Stimulated activated naive CD8-positive, alpha-beta T cell treated with anti-CD3 and anti-CD28 coated beads, Interleukin-15, Interleukin-2, amounts not matched to agents 100 U/mL and 50 U/mL, for 24 hours (primary cell): ENCODE measurements around the gene ARFRP1.

Experiments
- ATAC-seq: fragments of 150-1000 bp; cut with Tn5 transposase; one replicate; pipeline ENCODE4 v1.10.0; 2021
- DNase-seq: peaks from one replicate; pipeline ENCODE4 v3.0.0; 2021

ARFRP1 gene

GRCh38 chr20:63707558-63708300, at the start of gene ARFRP1, which contains the start of gene ZGPAT:
Gene ARFRP1, minus strand, starts transcription at chr20:63707976. Its CDS starts 885 bp downstream, at chr20:63707091.
Gene ZGPAT, plus strand, starts transcription at chr20:63708039. Its CDS starts 542 bp downstream, at chr20:63708581.
- DNase-seq (peak; percentile 90), ATAC-seq (peak; percentile 90)

- DNase-seq (no peak), ATAC-seq (no peak)
Observed at GRCh38 chr20:63756648-63756991, 48.8 kb upstream of the ARFRP1 start.

GRCh38 chr20:63755933-63756647, 48.3 kb upstream of the ARFRP1 start:
- ATAC-seq (no peak), DNase-seq (no peak)

GRCh38 chr20:63754008-63754407, 46.2 kb upstream of the ARFRP1 start:
- ATAC-seq = no peak

GRCh38 chr20:63753381-63753780, 45.6 kb upstream of the ARFRP1 start:
- ATAC-seq (no peak), DNase-seq (no peak)

More at GRCh38 chr20:63754008-63754407, 46.2 kb upstream of the ARFRP1 start:
- DNase-seq = no peak

GRCh38 chr20:63752411-63753101, 44.8 kb upstream of the ARFRP1 start:
- DNase-seq (no peak), ATAC-seq (no peak)

- DNase-seq (peak; percentile 43), ATAC-seq (no peak)
Observed at GRCh38 chr20:63751471-63752271, 43.9 kb upstream of the ARFRP1 start.

GRCh38 chr20:63750807-63751470, 43.2 kb upstream of the ARFRP1 start:
- peak; percentile 74 for ATAC-seq
- peak; percentile 68 for DNase-seq

- DNase-seq = no peak
Observed at GRCh38 chr20:63749597-63750508, 42.1 kb upstream of the ARFRP1 start.

GRCh38 chr20:63748934-63749270, 41.1 kb upstream of the ARFRP1 start:
- DNase-seq = no peak
- no peak for ATAC-seq

More at GRCh38 chr20:63749597-63750508, 42.1 kb upstream of the ARFRP1 start:
- no peak for ATAC-seq

GRCh38 chr20:63748070-63748933, 40.5 kb upstream of the ARFRP1 start:
- ATAC-seq (no peak), DNase-seq (no peak)

GRCh38 chr20:63747622-63748069, 39.9 kb upstream of the ARFRP1 start:
- DNase-seq (no peak), ATAC-seq (no peak)

GRCh38 chr20:63746751-63747315, 39.1 kb upstream of the ARFRP1 start:
- no peak for ATAC-seq
- no peak for DNase-seq

GRCh38 chr20:63745961-63746731, 38.4 kb upstream of the ARFRP1 start:
- DNase-seq (no peak), ATAC-seq (no peak)

- no peak for ATAC-seq
- DNase-seq = no peak
Observed at GRCh38 chr20:63745424-63745805, 37.6 kb upstream of the ARFRP1 start.

- ATAC-seq (no peak), DNase-seq (no peak)
Observed at GRCh38 chr20:63744574-63745423, 37.0 kb upstream of the ARFRP1 start.

- no peak for DNase-seq
Observed at GRCh38 chr20:63744158-63744557, 36.4 kb upstream of the ARFRP1 start.

More at GRCh38 chr20:63744158-63744557, 36.4 kb upstream of the ARFRP1 start:
- no peak for ATAC-seq
